HepG2 (cell line): ENCODE data around the gene SNRNP27. TPM values are rescaled to one million over a fixed set of nuclear protein-coding genes. Genes with fewer than 3 reads are reported as not detected.
A peak's percentile ranks its signal among the peaks of the same experiment; 100 is the strongest.

Experiments used
- ATAC-seq: fragments of 200-7000 bp; cut with Tn5 transposase; 3 replicates; pipeline ENCODE4 v1.9.1; 2020; ENCODE audit warnings: mild to moderate bottlenecking, moderate library complexity
- BruUV-seq: library from RNA; stranded (reverse); fragments of 400-500 nt; replicated peaks from 2 replicates; lab custom pipeline; 2021; lab: Mats Ljungman, UMichigan
- CTCF ChIA-PET: fragments of 300-600 bp; formaldehyde crosslinking; extraction: SDS; loops from one replicate; lab custom pipeline; 2021; ENCODE audit warnings: low total read pairs, inconsistent platforms, low intra/inter-chr PET ratio; lab: Yijun Ruan, JAX
- POLR2A ChIA-PET: fragments of 350-600 bp; sonication (Branson Sonifier 250); formaldehyde crosslinking; loops from one replicate; lab custom pipeline; 2020; ENCODE audit warnings: antibody characterized with exemption, inconsistent platforms; lab: Yijun Ruan, JAX
- DNase-seq: peaks from one replicate; pipeline ENCODE4 v3.0.0-alpha.2; 2015; ENCODE audit warnings: low spot score
- FAIRE-seq: peaks from 3 replicates; lab custom pipeline; 2011; peaks lifted over from hg19 to GRCh38; lab: Jason Lieb, UNC
- H2AFZ ChIP-seq: one replicate; pipeline ENCODE4 v1.6.1; 2011; ENCODE audit warnings: low read length, inconsistent platforms
- H3K27ac ChIP-seq: fragments of 300-600 bp; 3 replicates; pipeline ENCODE4 v1.8.0; 2011; ENCODE audit warnings: mixed run types, mild to moderate bottlenecking, mixed read lengths, low read length, inconsistent platforms; ENCODE audit not compliant: insufficient read depth; ENCODE audit errors: extremely low read length
- H3K27me3 ChIP-seq, 2 experiments: fragments of 200-600 bp in 1 of 2; 2 replicates in 1 of 2; 3 replicates in 1 of 2; pipeline versions ENCODE4 v1.6.0 to v1.8.0; 2011; ENCODE audit warnings: low read length in 2 of 2, mild to moderate bottlenecking in 2 of 2, moderate library complexity in 2 of 2, inconsistent platforms in 1 of 2; ENCODE audit not compliant: insufficient read depth in 2 of 2, control insufficient read depth in 1 of 2
- H3K36me3 ChIP-seq, 2 experiments: fragments of 200-600 bp in 1 of 2; replicated peaks in 1 of 2; 2 replicates in 1 of 2; 3 replicates in 1 of 2; pipeline versions ENCODE4 v1.5.1 to v1.8.0; 2011; ENCODE audit warnings: low read length in 2 of 2, inconsistent platforms in 1 of 2; ENCODE audit not compliant: insufficient read depth in 2 of 2, control insufficient read depth in 1 of 2
- H3K4me1 ChIP-seq: 2 replicates; pipeline ENCODE4 v1.5.1; 2012; ENCODE audit warnings: low read length, inconsistent platforms; ENCODE audit not compliant: insufficient read depth
- H3K4me2 ChIP-seq: 2 replicates; pipeline ENCODE4 v1.6.0; 2011; ENCODE audit warnings: low read depth, low read length, inconsistent platforms
- H3K4me3 ChIP-seq, 3 experiments: fragments of 200-600 bp in 1 of 3; sonication (generic), shearing (Covaris generic) in 1 of 3; replicated peaks in 1 of 3; 2 replicates each; pipeline ENCODE4 v1.5.1; 2011 to 2016; ENCODE audit warnings: low read length in 3 of 3, inconsistent platforms in 2 of 3, low read depth in 2 of 3, mild to moderate bottlenecking in 2 of 3, control low read depth in 1 of 3, mixed read lengths in 1 of 3; ENCODE audit not compliant: insufficient read depth in 1 of 3
- H3K79me2 ChIP-seq: one replicate; pipeline ENCODE4 v1.6.1; 2011; ENCODE audit warnings: low read length, inconsistent platforms; ENCODE audit not compliant: insufficient read depth
- H3K9ac ChIP-seq: 2 replicates; pipeline ENCODE4 v1.6.0; 2011; ENCODE audit warnings: mild to moderate bottlenecking, low read depth, low read length, inconsistent platforms; ENCODE audit not compliant: insufficient read depth
- H3K9me3 ChIP-seq: 2 replicates; pipeline ENCODE4 v1.5.1; 2012; ENCODE audit warnings: mild to moderate bottlenecking, low read length
- H4K20me1 ChIP-seq: 2 replicates; pipeline ENCODE4 v1.6.0; 2011; ENCODE audit warnings: inconsistent platforms, mild to moderate bottlenecking, low read length, moderate library complexity; ENCODE audit not compliant: insufficient read depth
- BRCA1 ChIP-seq: sonication (generic); formaldehyde crosslinking; IDR thresholded peaks from 2 replicates; pipeline ENCODE4 v1.4.0; 2020; ENCODE audit warnings: missing genetic modification reagents
- CBX5 ChIP-seq: sonication (generic); formaldehyde crosslinking; IDR thresholded peaks from 2 replicates; pipeline ENCODE4 v1.4.0; 2020; ENCODE audit warnings: missing genetic modification reagents, borderline replicate concordance
- ISX ChIP-seq: sonication (generic); formaldehyde crosslinking; conservative IDR thresholded peaks from 2 replicates; pipeline ENCODE4 v1.5.0; 2020; ENCODE audit warnings: missing genetic modification reagents
- NFE2L1 ChIP-seq: sonication (generic); formaldehyde crosslinking; IDR thresholded peaks from 2 replicates; pipeline ENCODE4 v1.4.0; 2020; ENCODE audit warnings: missing genetic modification reagents, mild to moderate bottlenecking, borderline replicate concordance
- PRDM10 ChIP-seq: sonication (generic); formaldehyde crosslinking; IDR thresholded peaks from 2 replicates; pipeline ENCODE4 v1.4.0; 2020; ENCODE audit warnings: low read depth, missing genetic modification reagents
- PTBP1 ChIP-seq: fragments of 200-400 bp; formaldehyde crosslinking; IDR thresholded peaks from 2 replicates; pipeline ENCODE4 v1.6.1; 2018; ENCODE audit warnings: low read length, low read depth; ENCODE audit not compliant: poor library complexity, severe bottlenecking
- RXRA ChIP-seq: sonication (generic); formaldehyde crosslinking; IDR thresholded peaks from 2 replicates; pipeline ENCODE4 v1.5.1; 2020; ENCODE audit warnings: missing genetic modification reagents
- SETDB1 ChIP-seq: sonication (generic); formaldehyde crosslinking; IDR thresholded peaks from 2 replicates; pipeline ENCODE4 v1.5.1; 2020; ENCODE audit warnings: missing genetic modification reagents, mild to moderate bottlenecking, borderline replicate concordance
- STAG1 ChIP-seq: sonication (generic); formaldehyde crosslinking; IDR thresholded peaks from 2 replicates; pipeline ENCODE4 v1.4.0; 2020; ENCODE audit warnings: missing genetic modification reagents
- ZNF124 ChIP-seq: sonication (generic); formaldehyde crosslinking; IDR thresholded peaks from 2 replicates; pipeline ENCODE4 v1.4.0; 2020; ENCODE audit warnings: missing genetic modification reagents
- ZNF205 ChIP-seq: IDR thresholded peaks from 2 replicates; pipeline ENCODE4 v1.6.1; 2018; ENCODE audit warnings: missing biosample characterization, missing genetic modification reagents
- ZNF263 ChIP-seq: sonication (generic); formaldehyde crosslinking; IDR thresholded peaks from 2 replicates; pipeline ENCODE4 v1.4.0; 2020; ENCODE audit warnings: missing genetic modification reagents
- ZNF296 ChIP-seq: sonication (generic); formaldehyde crosslinking; conservative IDR thresholded peaks from 2 replicates; pipeline ENCODE4 v1.5.0; 2020; ENCODE audit warnings: mild to moderate bottlenecking, missing genetic modification reagents
- ZNF687 ChIP-seq: sonication (generic); formaldehyde crosslinking; IDR thresholded peaks from 2 replicates; pipeline ENCODE4 v1.5.1; 2020; ENCODE audit warnings: mild to moderate bottlenecking, missing genetic modification reagents, moderate library complexity
- ZNF780A ChIP-seq: sonication (generic); formaldehyde crosslinking; IDR thresholded peaks from 2 replicates; pipeline ENCODE4 v1.8.0; 2022; ENCODE audit warnings: mild to moderate bottlenecking, missing genetic modification reagents, moderate library complexity
- WGBS: methylation state at CpG from one replicate; pipeline ENCODE4 v1.1.6; 2017; ENCODE audit warnings: low lambda C conversion rate; 5-methylcytosine and 5-hydroxymethylcytosine counted together
- in situ Hi-C: cut with HindIII; loops from 2 replicates; pipeline ENCODE4 v1.10.0; 2017; ENCODE audit warnings: low pct_unique_long_range_greater_than_20kb; ENCODE audit not compliant: extremely low pct_ligation_motif_present
- intact Hi-C: fragments of 100-400 bp; cut with micrococcal nuclease; formaldehyde crosslinking; loops from one replicate; pipeline ENCODE4 v1.10.0; 2022; ENCODE audit not compliant: unreplicated experiment
- polyA plus RNA-seq, 8 experiments: library from polyadenylated mRNA; depleted of rRNA in 3 of 8; stranded (reverse) in 7 of 8; unstranded in 1 of 8; fragments of >200 nt; fragmentation: Illumina TruSeq in 4 of 8; extraction: Trizol in 4 of 8; gene quantifications; 2 replicates each; pipeline versions ENCODE4 v1.2.1 to v1.2.3, GENCODE V29; 2011 to 2016; ENCODE audit warnings: low read depth in 4 of 8, missing spikeins in 1 of 8, mixed read lengths in 1 of 8; ENCODE audit not compliant: insufficient read depth in 1 of 8
- total RNA-seq, 5 experiments: library from RNA; depleted of rRNA; stranded (reverse); fragments of >200 nt; fragmentation: Illumina TruSeq; extraction: Trizol; gene quantifications; 2 replicates each; pipeline ENCODE4 v1.2.3, GENCODE V29; 2016; ENCODE audit warnings: low read depth in 1 of 5

The SNRNP27 gene
- total and polyA plus RNA-seq, 2 of the 13 experiments (the other 11 are each of a cell fraction or from before 2014, with no cell fraction given): 49.8 to 54.6 TPM

GRCh38 chr2:69943000-69943842 lies 49.5 kb downstream of the SNRNP27 start (continued):
- peak; percentile 30; the same call in 1 of the 2 replicates for TF ChIP-seq ZNF687 (CRISPR knock-in tag)
- TF ChIP-seq ZNF780A (CRISPR knock-in tag): no peak
- TF ChIP-seq NFE2L1: no peak
- TF ChIP-seq SETDB1 (CRISPR knock-in tag): no peak
- TF ChIP-seq STAG1: no peak

GRCh38 chr2:69943843-69944525 lies 50.2 kb downstream of the SNRNP27 start:
- Histone ChIP-seq H3K36me3 (peaks cover 4 to 13% of the 10 kb centered on the region in 2 experiments; a peak in 4 of 5 replicates), H3K4me1 (peaks cover 50% of the 10 kb centered on the region), H2AFZ (no peak overlapping the region), H3K79me2 (no peaks in the 10 kb centered on the region), H3K27ac (no peak overlapping the region), H3K4me3 (no peak overlapping the region), H3K9me3 (no peaks in the 10 kb centered on the region), H3K27me3 (no peaks in the 10 kb centered on the region), H4K20me1 (no peaks in the 10 kb centered on the region), H3K9ac (no peak overlapping the region), H3K4me2 (no peak overlapping the region)
- intact Hi-C loops: no loop called here
- DNase-seq (no peak), ATAC-seq (no peak), FAIRE-seq (no peak)
- 89% methylated on average over 9 of the region's 9 CpGs for WGBS
- ChIA-PET CTCF (no interaction called here), POLR2A (interaction anchor here (0.9 to 3.7 kb wide), 3 partner anchors 11 to 165 kb away, joined by 3 to 22 read pairs (median 7); partner anchors contain the start of gene MXD1)
- BruUV-seq: no TSS peak
- in situ Hi-C loops: no loop called here
- TF ChIP-seq ZNF296 (no peak), ZNF124 (no peak), PTBP1 (no peak), ZNF263 (no peak), CBX5 (CRISPR knock-in tag) (no peak), ZNF205 (no peak), ISX (CRISPR knock-in tag) (no peak), RXRA (no peak), PRDM10 (CRISPR knock-in tag) (no peak), BRCA1 (CRISPR knock-in tag) (no peak)
